Gastroesophageal sphincter (tissue), 3 donors: ENCODE results near the gene STRBP.

ENCODE experiments used
- CTCF ChIP-seq, 4 experiments: fragments of 200-600 bp in 2 of 4; fragments of 450-650 bp in 2 of 4; sonication (generic) in 1 of 4; IDR thresholded peaks; one replicate each; pipeline ENCODE4 v1.5.1; 2017 to 2019; ENCODE audit warnings: antibody characterized with exemption in 4 of 4, mild to moderate bottlenecking in 2 of 4, moderate library complexity in 2 of 4
- POLR2A ChIP-seq, 2 donors: fragments of 450-650 bp; IDR thresholded peaks; one replicate each; pipeline ENCODE4 v1.6.1; 2017; ENCODE audit warnings: antibody characterized with exemption in 2 of 2, mild to moderate bottlenecking in 2 of 2, moderate library complexity in 1 of 2

GRCh38 chr9:123268199-123268464 is 254 bp downstream of the STRBP start:
- TF ChIP-seq CTCF (IDR thresholded peaks at IDR 0.05) (no peak), POLR2A (IDR thresholded peaks at IDR 0.05) (no peak)
